GM18519 (cell line): ENCODE data around the gene IFI6.
"Not testable (repeated sequence)": the region's sequence is repeated elsewhere in the genome, so short reads cannot be mapped to it uniquely, and the experiment has no call there.

Experiments used
- ATAC-seq: cut with Tn5 transposase; IDR thresholded peaks from one replicate; pipeline ENCODE4 v1.9.1; 2021; ENCODE audit warnings: mild to moderate bottlenecking, moderate library complexity; ENCODE audit not compliant: unreplicated experiment, low FRiP score

Gene IFI6

DNA sequence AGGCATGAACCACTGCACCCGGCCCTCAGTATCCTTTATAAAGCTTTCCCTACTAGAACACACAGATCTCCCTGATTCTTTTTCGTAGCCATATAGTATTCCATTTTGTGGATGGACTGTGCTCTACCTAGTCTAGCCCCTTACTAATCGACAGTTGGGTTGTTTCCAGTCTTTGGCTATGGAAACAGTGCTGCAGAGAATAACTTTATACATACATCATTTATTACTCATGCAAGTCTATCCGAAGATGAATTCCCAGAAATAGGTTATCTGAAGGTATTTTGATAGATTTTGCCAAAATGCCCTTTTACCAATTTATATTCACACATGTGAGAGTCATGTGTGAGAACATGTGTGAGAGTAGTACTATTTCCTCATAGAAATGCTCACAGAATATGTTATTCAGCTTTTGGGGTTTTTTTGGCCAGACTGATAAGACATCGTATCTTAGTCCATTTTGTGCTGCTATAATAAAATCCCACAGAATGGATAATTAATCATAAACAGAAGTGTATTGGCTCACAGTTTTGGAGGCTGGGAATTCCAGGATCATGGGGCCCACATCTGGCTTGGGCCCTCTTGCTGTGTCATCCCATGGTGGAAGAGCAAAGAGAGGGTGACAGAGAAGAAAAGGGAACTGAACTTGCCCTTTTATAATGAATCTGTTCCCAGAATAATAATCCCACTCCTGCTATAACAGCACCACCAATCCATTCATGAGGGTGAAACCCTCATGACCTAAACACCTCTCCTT lies 19.7 kb downstream of the IFI6 start:
- no peak for ATAC-seq

DNA sequence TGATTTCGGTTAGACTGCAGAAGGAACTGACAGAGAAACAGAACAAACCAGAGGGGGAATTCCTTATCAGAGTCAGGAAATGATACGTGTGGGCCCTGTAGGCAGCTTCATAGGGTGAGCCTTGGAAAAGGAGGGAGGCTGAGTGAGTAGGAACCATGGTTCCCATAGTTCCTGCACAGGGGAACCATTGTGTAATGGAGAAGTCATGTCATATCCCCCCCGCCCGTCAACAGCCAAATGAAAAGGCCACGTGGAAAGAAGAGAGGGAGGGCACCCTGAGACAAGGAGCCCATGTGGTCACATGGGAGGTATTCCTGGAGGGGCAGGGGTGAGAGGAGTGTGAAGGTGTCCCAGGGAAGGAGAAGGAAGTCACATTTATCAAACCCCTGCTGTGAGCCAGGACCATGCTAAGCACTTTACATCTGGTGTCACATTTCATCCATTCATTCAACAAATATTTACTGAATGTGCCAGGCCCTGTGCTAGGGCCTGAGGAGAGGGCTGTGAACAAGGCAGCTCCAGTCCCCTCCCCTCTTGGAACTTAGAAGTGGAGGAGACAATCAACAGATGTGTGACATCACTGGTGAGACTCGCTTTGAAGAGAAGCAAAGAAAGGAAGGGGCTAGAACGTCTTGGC lies 21.3 kb downstream of the IFI6 start:
- no peak for ATAC-seq

DNA sequence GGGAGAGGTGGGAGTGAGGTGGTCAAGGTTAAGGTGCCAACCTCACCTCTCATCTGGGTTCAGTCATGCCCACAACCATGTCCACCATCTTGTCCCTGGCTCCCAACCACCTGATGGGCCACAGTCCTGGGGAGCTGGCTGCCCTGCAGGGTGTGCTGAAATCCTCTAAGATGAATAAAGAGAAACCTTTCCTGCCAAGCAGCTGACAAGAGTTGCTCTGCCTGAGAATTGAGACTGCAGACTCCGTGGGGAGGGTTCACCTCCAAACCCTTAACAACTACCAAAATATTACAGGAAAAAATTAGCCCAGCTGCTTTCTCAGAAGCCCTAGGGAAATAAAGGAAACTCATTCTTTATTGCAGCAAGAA lies 21.8 kb downstream of the IFI6 start:
- ATAC-seq, result no peak

DNA sequence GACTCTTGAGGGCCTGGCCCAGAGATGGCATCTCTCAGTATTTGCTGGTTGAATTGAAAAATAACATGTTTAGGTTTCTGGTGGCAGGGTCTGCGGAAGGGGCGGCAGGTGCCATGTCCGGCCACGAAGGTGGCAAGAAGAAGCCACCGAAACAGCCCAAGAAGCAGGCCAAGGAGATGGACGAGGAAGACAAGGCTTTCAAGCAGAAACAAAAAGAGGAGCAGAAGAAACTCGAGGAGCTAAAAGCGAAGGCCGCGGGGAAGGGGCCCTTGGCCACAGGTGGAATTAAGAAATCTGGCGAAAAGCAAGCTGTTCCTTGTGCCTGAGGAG lies 22.7 kb downstream of the IFI6 start:
- ATAC-seq, result no peak

DNA sequence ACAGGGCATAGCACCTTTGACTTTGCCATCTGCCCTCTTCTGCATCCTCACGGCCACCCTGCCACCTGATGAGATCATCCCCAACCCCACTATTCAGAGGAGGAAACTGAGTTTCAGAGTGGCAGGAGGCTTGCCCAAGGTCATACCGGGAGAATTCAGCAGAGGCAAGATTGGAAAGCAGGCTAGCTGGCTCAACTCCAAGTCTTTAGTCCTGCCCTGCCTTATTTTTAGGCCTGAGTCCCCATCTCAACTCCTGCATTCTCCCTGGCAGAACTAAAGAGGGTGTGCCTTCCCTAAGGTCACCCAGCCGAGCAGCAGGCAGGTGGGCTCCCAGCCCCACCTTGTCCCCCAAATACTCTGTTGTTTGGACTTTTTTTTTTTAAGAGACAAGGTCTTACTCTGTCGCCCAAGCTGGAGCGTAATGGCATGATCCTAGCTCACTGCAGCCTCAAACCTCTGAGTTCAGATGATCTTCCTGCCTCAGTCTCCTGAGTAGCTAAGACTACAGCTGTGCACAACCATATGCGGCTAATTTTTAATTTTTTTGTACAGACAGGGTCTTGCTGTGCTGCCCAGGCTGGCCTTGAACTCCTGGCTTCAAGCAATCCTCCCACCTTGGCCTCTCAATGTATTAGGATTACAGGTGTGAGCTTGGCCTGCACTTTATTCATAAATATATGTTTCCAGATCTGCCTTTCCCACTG lies 23.2 kb downstream of the IFI6 start:
- no peak for ATAC-seq

DNA sequence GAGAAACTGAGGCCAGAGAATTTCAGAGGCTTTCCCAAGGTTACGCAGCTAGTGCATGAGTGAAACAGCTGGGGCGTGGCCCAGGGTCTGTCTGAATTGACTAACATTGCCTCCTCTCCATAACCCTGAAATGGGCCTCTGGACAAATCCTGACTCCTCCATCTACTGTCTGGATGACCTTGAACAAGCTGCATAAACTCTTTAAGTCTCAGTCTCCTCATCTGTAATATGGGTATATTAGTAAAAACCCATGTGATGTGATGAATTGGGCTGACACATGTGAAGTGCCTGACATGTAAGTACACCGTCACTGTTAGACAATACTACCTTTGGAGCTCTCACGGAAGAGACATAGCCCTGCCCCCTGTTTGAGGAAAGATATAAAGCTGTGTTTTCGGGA lies 24.7 kb downstream of the IFI6 start:
- ATAC-seq, result no peak

DNA sequence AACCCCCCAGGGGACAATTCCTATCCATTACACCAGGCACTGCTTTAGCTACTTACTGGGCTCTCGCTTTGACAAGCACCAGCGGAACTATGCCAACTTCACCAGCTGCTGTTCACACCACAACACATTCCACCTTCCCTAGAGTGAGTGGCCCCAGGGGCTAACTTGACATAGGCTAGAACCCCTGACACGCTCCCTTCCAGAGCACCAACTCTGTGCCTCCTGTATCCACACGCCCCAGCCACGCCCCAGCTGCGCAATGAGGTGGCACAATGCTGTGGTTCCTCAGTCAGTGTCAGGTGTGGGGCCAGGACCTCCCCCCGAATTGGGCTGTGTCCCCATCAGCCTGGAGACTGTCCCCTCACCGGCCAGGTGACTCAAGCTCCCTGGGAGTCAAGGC lies 25.3 kb downstream of the IFI6 start:
- ATAC-seq, result no peak

DNA sequence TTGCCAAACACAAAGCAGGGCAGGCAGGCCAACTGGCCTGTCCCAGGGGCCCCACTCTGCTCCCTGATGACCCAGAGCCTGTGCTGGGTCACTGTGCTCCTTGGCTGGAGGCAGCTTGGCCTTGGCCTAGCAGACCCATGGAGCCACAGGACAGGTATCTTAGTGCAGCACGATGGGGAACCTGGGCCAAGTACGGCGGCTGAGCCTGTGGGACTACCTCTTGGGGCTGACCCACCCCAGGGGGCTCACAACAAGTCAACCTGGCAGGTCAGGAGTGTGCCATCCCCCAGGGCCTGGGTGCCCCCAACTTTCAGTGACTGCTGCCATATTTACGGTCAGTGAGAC lies 26.9 kb downstream of the IFI6 start:
- ATAC-seq, result no peak

DNA sequence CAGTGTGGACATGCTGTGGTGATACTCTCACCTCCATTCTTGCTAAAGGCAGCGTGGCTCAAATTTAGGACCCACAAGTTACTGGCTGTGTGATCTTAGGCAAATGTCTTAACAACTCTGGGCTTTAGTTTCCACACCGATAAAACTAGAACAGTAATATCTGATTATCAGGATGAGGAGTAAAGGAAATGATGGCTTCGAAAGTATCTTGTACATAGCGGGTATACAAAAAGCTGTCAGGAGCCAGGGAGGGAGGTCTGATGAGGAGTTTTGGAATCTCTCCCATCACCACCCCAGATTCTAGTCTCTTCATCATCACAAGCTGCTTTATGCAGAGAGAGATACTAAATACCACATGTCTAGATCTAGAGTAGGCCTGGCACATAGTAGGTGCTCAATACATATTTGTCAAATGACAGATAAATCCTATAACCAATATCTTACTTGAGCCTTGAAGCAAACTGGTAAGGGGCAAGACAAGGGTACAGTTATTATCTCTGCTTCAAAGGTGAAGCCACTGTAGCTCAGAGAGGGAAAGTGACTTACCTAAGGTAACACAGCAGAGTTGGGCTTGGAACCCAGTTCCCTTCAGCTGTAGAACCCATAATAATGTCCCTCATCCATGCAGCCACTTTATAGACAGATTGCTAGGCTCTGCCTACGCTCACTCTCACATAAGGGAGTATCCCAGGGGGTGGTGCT lies 27.5 kb downstream of the IFI6 start:
- ATAC-seq, result no peak

DNA sequence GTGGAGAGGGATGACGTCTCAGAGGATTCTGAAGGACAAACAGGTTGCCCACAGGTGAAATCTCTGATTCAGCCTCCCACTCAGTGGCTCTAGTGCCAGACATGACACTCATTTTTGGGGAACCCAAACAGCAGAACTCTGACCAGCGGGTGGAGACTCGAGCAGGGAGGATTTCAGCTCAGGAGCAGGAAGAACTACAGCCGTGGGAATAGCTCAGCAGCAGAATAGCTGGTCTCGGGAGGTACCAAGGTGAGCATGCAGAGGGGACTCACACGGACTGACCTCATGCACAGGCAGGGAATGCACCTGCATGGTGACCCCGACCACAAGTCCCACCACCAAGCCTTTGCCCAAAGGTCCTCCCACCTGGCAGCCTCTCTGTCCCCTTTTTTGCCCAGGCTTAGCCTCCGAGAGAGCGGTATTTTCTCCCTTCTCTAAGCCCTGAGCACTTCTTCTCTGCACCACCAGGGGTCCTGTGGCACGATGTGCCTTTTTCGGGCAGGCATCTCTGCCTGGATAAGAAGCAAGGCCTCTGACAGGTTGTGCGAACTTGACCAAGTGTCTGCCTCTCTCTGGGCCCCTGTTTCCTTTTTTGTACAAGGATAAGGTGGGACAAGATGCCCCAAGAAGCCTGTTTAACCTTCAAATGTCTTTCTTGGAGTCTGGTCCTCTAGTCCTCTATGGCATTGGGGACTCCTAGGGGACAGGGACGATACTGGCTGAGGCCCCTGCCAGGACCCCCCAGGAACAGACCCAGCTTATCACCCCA lies 28.2 kb downstream of the IFI6 start:
- no peak for ATAC-seq

DNA sequence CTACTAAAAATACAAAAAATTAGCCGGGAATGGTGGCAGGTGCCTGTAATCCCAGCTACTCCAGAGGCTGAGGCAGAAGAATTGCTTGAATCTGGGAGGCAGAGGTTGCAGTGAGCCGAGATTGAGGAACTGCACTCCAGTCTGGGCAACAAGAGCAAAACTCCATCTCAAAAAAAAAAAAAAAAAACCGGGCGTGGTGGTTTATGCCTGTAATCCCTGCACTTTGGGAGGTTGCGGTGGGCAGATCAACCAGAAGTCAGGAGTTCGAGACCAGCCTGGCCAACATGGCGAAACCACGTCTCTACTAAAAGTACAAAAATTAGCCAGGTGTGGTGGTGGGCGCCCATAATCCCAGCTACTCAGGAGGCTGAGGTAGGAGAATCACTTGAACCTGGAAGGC lies 31.5 kb downstream of the IFI6 start:
- ATAC-seq, result not testable (repeated sequence)

DNA sequence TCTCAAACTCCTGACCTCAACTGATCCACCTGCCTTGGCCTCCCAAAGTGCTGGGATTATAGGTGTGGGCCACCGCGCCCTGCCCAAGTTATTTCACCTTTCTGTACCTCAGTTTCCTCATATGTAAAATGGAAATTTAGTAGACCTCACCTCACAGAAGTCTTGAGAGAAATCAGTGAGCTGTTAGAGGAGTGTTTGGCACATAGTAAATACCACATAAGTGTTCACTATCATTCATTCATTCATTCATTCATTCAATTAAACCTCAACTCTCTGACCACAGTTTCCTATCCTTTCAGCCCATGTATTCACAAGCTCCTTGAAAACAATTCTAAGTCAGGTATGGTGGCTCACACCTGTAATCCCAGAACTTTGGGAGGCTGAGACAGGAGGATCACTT lies 33.2 kb downstream of the IFI6 start:
- ATAC-seq, result no peak

DNA sequence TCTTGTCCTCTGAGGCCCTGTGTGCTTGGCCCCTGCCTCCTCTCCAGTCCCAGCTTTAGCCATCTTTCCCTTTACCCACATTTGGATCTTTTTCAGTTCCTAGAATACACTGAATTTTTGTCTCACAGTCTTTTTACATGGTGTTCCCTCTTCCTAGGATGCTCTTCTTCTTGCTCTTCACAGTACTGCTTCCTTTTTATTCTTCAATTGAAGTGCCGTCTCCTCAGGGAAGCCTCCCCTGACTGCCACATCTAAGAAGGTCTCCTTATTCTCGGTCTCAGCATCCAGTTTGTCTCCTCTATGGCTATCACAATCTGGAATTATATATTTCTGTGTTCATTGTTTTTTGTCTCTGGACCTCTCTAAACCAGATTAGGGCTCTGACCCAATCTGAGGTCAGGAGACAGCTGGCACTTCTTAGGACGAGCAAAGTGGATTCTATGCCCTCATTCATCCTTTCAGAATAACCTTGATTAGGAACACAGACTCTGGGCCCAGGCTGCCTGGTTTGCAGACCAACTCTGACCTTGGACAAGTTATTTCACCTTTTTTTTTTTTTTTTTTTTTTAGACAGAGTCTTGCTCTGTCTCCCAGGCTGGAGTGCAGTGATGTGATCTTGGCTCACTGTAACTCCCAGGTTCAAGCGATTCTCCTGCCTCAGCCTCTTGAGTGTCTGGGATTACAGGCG lies 33.8 kb downstream of the IFI6 start:
- no peak for ATAC-seq

DNA sequence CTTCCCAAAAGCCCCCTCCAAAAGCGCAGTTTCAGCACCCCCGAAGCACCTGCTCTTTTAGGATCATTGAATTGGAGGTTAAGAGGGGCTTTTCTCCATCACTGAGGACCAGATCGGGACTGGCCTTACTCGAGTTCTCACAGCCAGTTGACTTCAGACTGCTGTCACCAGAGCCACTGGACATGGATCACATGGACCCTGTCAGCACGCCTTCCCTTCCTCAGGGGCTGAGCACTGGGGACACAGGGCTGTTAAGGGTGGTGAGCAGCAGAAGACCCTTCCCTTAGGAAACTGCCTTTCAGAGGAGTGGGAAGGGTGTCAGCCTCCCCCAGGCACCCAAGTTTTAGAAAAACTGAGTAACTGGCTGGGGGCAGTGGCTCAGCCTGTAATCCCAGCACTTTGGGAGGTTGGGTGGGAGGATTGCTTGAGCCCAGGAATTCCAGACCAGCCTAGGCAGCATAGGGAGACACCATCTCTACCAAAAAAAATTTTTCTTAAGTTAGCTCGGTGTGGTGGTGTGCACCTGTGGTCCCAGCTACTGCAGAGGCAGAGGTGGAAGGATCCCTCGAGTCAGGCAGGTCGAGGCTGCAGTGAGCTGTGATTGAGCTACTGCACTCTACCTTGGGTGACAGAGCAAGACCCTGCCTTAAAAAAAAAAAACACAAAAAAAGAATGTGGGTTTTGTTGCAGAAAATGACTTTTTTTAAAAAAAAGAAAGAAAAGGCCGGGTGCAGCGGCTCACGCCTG lies 36.4 kb downstream of the IFI6 start:
- ATAC-seq, result no peak

DNA sequence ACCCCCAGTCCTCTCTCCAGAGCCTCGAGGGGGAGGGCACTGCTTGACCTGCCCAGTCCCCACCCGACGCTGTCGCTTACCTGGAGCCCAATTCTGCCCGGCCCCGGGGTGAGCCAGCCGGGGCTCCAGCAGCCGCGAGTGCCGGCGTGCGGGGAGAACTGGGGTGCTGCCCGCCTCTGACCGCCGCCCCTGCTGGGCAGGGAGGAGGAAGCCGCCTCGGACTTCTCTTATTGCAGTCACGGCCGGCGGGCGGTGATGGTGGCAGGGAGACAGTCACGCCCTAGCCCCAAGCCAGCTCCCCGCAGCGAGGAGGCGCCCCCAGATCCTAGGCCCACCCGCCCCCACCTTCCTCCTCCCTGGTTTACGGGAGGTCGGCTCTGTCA lies 37.0 kb downstream of the IFI6 start, which contains the start of gene FGR:
Gene FGR, minus strand, starts transcription at position 201 of the 383 bp plus-strand sequence. CDS start 11,269 bp downstream, outside the sequence.
- no peak for ATAC-seq

DNA sequence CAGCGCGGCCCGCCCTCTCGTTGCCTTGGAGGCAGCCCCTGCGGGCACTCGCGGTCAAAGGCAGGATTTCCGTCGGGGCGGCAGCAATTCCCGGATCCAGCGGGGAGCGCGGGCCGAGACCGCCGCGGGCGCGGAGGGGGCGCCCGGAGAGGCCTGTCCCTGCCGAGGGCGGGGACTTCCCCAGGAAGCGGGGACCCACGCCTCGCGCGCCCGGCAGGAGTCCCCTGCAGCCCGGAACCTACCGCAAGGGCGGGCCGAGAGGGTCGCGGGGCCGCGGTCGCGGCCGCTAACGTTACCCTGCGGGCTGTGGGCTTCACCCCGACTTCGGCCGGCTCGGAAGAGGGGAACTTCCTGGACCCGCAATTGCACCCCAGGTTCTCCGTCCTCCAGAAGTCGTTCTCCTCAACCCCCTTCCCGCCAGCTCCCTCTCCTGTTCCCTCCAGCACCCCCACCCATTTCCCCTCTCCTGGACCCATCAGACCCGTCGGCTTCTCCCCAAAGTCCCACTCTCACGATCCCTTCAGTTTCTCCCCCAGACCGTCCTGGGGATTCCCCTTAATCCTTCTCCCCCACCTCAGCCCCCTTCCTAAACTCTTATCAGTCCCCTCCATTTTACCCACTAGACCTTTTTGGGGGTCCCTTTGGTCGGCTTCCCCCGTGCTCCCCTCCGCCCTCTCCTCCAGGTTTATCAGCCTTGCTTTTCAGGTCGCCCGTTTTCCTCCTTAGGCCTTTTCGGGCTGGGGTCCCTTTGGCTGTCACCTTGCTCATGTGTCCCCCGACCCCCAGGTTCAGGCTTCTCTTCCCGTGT lies 37.6 kb downstream of the IFI6 start:
- no peak for ATAC-seq

DNA sequence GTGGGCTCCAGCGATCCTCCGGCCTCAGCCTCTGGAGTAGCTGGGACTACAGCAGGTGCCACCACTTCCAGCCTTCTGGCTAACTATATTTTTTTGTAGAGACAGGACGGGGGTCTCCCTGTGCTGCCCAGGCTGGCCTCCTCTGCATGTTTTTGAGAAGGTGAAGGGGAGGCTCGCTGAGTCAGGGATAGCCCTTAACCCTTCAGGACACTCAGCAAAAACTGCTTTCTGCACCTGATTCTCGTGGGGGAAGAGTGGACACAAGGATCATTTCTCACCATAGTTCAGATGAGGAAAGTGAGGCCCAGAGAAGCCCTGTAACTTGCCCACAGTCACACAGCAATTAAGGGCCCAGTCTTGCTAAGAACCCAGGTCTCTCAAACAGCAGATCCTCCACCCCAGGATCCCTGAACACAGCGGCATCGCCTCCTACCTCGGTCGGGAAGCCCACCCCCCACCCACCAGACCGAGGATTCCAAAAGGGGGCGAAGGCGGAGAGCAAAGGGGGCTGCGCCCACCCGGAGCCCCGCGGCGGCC lies 38.3 kb downstream of the IFI6 start:
- no peak for ATAC-seq

DNA sequence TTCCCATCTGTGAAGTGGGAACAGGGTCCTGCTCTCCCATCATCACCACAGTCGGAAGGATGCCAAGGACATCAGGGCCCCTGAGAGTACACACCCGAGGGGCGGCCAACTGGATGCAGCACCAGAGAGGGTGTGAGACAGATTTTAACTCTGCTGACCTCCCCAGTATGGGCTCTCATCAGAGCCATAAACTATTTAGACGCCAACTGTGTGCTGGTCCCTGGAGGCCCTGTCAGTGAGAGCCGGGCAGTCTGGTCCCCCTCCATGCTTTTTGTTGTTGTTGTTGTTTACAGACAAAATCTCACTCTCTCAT lies 38.7 kb downstream of the IFI6 start:
- ATAC-seq, result no peak
